Prostate gland (tissue), 2 donors: ENCODE data around the gene AMDHD2.

Experiments
- POLR2A ChIP-seq: fragments of 450-650 bp; IDR thresholded peaks from one replicate; pipeline ENCODE4 v1.6.1; 2016; ENCODE audit warnings: antibody characterized with exemption, mild to moderate bottlenecking
- POLR2AphosphoS5 ChIP-seq: sonication (generic); formaldehyde crosslinking; IDR thresholded peaks from one replicate; pipeline ENCODE4 v1.6.1; 2017; ENCODE audit warnings: antibody characterized with exemption
- TF ChIP-seq, protein P1 (sequence below), 4 experiments: fragments of 200-600 bp in 2 of 4; fragments of 450-650 bp in 2 of 4; sonication (generic) in 2 of 4; IDR thresholded peaks; 1 replicate in 3 of 4; 2 replicates in 1 of 4; pipeline ENCODE4 v1.5.1; 2016 to 2019; ENCODE audit warnings: antibody characterized with exemption in 4 of 4, mild to moderate bottlenecking in 2 of 4, moderate library complexity in 2 of 4

DNA sequence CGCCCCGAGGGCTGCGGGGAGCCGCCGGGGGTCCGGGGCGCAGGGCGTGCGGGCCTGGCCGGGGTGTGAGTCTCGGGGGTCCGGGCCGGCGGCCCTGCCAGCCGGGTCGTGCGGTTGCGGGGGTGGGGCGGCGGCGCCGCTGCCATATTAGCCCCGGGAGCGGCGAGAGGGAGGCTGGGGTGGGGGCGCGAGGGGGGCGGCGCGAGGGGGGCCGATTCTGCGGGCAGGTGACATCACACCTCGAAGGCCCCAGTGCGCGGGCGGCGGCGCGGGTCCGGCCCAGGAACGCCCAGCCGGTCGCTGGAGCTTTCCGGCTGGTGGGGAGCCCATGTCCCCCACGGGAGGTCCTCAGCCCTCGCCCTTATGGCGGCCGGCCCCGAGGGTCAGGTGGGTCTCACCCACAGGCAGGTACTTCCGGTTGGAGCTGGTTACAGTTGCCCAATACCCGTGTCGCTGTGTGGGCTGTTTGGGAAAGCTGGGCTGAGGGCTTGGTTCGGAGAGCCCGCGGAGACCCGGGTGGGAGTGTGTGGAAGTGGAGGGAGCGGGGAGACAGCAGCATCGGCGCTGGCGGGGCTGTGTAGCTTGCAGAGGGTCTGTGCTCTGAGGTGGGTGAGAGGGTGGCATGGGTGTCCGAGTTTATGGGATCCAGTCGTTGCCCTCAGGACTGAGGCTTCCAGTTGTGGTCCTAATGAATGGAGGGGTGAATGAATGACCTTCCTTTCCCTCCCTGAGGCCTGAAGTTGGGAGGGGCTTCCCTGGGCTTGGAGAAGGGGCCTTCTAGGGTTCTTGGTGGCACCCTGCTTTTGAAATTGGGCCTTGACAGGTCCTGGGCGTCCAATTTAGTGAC is 5.6 kb upstream of the AMDHD2 start:
- TF ChIP-seq, protein P1, sequence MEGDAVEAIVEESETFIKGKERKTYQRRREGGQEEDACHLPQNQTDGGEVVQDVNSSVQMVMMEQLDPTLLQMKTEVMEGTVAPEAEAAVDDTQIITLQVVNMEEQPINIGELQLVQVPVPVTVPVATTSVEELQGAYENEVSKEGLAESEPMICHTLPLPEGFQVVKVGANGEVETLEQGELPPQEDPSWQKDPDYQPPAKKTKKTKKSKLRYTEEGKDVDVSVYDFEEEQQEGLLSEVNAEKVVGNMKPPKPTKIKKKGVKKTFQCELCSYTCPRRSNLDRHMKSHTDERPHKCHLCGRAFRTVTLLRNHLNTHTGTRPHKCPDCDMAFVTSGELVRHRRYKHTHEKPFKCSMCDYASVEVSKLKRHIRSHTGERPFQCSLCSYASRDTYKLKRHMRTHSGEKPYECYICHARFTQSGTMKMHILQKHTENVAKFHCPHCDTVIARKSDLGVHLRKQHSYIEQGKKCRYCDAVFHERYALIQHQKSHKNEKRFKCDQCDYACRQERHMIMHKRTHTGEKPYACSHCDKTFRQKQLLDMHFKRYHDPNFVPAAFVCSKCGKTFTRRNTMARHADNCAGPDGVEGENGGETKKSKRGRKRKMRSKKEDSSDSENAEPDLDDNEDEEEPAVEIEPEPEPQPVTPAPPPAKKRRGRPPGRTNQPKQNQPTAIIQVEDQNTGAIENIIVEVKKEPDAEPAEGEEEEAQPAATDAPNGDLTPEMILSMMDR (IDR thresholded peaks at IDR 0.05): peak in 1 of 4 experiments; percentile 7
- no peak for TF ChIP-seq POLR2A
- TF ChIP-seq POLR2AphosphoS5: no peak
